ENCODE data around the gene WDR59. TPM values are rescaled to one million over a fixed set of nuclear protein-coding genes. Genes with fewer than 3 reads are reported as not detected.
"Not testable (repeated sequence)": the region's sequence is repeated elsewhere in the genome, so short reads cannot be mapped to it uniquely, and the experiment has no call there.

Gene WDR59
- polyA plus RNA-seq, 3 donors: 14.3 to 16.5 (median 14.6) TPM

- 42 to 59% (median 59%) methylated on average over 13 of the region's 13 CpGs for WGBS, 3 donors
- H3K27ac ChIP-seq (ENCODE audit: low read depth, low read length): no peak overlapping the region
Measured at GRCh38 chr16:74991593-74992403, 6.9 kb upstream of the WDR59 start.

GRCh38 chr16:74991268-74991592, 6.3 kb upstream of the WDR59 start:
- WGBS, 3 donors: 56 to 89% (median 81%) methylated on average over 5 of the region's 5 CpGs

DNA sequence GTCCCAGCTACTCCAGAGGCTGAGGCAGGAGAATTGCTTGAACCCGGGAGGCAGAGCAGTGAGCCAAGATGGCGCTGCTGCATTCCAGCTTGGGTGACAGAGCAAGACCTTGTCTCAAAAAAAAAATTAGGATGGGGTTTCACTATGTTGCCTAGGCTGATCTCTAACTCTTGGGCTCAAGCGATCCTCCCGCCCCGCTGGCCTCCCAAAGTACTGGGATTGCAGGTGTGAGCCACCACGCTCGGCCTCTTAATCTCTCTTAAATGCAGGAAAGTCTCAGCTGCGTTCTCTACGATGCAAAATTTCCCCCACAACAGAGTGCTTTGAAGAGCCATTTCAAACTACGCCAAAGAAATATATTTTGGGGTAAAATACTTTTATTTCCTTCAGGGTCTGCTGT, 5.9 kb upstream of the WDR59 start:
- WGBS, 3 donors: 94 to 97% (median 97%) methylated on average over 10 of the region's 10 CpGs
- no peak overlapping the region for H3K27ac ChIP-seq (ENCODE audit: low read depth, low read length)

More at GRCh38 chr16:74991268-74991592, 6.3 kb upstream of the WDR59 start:
- no peak overlapping the region for H3K27ac ChIP-seq (ENCODE audit: low read depth, low read length)

DNA sequence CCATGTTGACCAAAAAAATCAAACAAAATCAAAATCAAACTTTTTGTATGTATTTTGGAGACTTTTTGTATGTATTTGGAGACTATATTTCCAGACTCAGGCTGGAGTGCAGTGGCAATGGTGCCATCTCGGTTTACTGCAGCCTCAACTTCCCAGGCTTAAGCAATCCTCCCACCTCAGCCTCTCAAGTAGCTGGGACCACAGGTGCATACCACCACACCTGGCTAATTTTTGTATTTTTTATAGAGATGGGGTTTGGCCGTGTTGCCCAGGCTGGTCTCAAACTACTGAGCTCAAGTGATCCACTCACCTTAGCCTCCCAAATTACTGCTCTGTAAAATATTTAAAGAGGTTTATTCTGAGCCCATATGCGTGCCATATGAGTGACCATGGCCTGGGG, 4.9 kb upstream of the WDR59 start:
- 93 to 96% (median 94%) methylated on average over 3 of the region's 3 CpGs for WGBS, 3 donors
- H3K27ac ChIP-seq (ENCODE audit: low read depth, low read length): not testable (repeated sequence)

DNA sequence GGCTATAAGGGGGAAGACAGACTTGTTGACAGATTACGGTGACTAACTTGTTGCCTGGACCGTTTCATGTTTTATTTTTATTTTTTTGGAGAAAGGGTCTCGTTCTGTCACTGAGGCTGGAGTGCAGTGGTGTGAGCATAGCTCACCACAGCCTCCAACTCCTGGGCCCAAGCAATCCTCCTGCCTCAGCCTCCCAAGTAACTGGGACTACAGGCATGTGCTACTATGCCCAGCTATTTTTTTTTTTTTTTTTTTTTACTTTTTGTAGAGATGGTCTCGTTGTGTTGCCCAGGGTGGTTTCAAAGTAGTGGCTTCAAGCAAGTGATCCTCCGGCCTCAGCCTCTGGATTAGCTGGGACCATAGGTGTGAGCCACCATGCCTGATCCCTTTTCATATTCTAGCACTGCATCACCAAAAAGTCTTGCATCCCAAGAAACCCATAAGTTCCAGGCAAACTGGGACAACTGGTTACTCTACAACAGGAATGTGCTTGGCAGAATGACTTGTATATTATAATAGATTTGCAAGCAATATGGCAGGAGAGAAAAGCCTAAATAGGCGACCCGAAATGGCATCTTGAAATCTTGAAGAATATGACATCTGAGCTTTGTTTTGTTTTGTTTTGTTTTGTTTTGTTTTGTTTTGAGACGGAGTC, 2.2 kb upstream of the WDR59 start:
- no peak overlapping the region for H3K27ac ChIP-seq (ENCODE audit: low read depth, low read length)
- WGBS, 3 donors: 76 to 83% (median 76%) methylated on average over 8 of the region's 8 CpGs

DNA sequence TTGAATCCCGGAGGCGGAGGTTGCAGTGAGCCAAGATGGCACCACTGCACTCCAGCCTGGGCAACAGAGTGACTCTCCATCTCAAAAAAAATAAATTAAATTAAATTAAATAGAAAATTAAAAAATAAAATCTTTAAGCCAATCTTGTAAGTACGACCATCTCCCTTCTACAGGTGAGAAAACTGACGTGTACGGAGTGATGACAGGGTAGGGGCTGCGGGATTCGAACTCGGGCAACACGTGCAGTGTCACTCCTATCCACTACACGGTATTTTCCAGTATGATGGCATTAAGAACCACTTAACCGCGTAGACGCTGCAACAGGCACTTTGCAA, 762 bp downstream of the WDR59 start:
- H3K27ac ChIP-seq (ENCODE audit: low read depth, low read length): no peak overlapping the region
- 21 to 26% (median 24%) methylated on average over 12 to 13 of the region's 13 CpGs for WGBS, 3 donors

GRCh38 chr16:74982256-74982655, 2.7 kb downstream of the WDR59 start:
- 73 to 85% (median 79%) methylated on average over 1 of the region's 1 CpG for WGBS, 3 donors
- H3K27ac ChIP-seq (ENCODE audit: low read depth, low read length): no peak overlapping the region

DNA sequence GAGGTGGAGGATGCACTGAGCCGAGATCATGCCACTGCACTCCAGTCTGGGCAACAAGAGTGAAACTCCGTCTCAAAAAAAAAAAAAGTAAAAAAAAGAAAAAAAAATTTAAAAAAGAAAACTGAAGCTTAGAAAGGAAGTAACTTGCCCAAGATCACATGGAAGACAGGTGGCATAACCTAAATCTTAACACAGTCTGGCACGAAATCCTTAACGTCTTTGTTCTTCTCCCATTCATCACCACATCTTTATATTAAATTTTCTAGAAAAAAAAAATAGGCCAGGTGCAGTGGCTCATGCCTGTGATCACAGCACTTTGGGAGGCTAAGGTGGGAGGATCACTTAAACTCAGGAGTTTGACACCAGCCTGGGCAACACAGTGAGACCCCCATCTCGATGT, 9.3 kb downstream of the WDR59 start:
- H3K27ac ChIP-seq (ENCODE audit: low read depth, low read length): no peak overlapping the region
- WGBS, 3 donors: 69 to 90% (median 87%) methylated on average over 5 of the region's 5 CpGs

DNA sequence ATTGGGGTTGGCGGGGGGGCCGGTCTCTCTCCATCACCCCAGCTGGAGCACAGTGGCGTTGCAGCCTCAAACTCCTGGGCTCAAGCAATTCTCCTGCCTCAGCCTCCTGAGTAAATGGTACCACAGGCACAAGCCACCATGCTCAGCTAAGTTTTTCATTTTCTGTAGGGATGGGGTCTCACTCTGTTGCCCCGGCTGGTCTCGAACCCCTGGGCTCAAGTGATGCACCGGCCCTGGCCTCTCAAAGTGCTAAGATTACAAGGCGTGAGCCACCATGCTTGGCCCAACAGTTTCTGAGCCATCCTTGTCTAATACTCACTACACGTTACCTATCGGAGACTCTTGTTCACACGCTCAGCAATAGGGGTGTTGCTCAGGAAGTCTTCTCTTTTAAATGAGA, 11.6 kb downstream of the WDR59 start:
- 88 to 96% (median 94%) methylated on average over 10 of the region's 10 CpGs for WGBS, 3 donors
- H3K27ac ChIP-seq (ENCODE audit: low read depth, low read length): no peak overlapping the region

- 82 to 95% (median 92%) methylated on average over 4 of the region's 4 CpGs for WGBS, 3 donors
- no peak overlapping the region for H3K27ac ChIP-seq (ENCODE audit: low read depth, low read length)
Measured at GRCh38 chr16:74954763-74955162, 30.2 kb downstream of the WDR59 start.

DNA sequence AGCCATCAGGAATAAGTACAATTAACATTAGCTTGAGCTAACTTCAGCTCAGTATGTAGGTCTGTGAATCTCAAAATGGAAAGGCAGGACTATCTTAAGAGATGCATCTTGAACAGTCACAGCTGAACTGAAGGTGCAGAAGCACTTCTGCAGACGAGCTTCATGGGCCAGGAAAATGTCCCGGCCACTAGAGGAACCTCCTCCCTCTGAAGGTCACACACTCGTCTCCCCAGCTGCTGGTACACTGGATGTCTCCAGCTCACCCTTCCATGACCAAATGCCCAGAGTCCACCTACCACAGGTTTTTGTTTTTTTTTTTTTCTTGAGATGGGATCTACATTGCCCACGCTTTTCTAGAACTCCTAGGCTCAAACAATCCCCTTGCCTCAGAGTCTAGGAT, 33.2 kb downstream of the WDR59 start:
- no peak overlapping the region for H3K27ac ChIP-seq (ENCODE audit: low read depth, low read length)
- WGBS, 3 donors: 57 to 89% (median 83%) methylated on average over 4 of the region's 4 CpGs

- H3K27ac ChIP-seq (ENCODE audit: low read depth, low read length): no peak overlapping the region
- WGBS, 3 donors: 92 to 97% (median 95%) methylated on average over 11 of the region's 11 CpGs
Measured at GRCh38 chr16:74951206-74951605, 33.7 kb downstream of the WDR59 start.

DNA sequence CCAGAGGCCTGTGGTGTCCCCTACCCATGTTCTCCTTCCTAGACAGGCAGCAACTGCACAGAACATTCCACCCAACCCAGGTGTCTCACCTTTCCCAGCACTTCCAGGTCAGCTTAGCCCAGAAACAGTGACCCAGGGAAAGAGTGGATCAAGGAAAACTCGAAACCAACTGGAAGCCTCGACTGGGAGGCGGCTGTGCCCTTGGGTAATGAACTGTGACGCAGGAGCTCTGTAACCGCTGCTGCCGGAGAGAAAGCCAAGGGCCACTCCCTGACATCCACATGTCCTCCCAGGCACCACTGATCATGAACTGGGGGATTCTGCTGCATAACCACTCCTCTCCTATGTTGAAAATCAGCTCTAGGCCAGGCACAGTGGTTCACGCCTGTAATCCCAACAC, 34.4 kb downstream of the WDR59 start:
- no peak overlapping the region for H3K27ac ChIP-seq (ENCODE audit: low read depth, low read length)
- 94 to 96% (median 95%) methylated on average over 7 of the region's 7 CpGs for WGBS, 3 donors

GRCh38 chr16:74949309-74949708, 35.6 kb downstream of the WDR59 start:
- 94 to 97% (median 94%) methylated on average over 3 of the region's 3 CpGs for WGBS, 3 donors
- no peak overlapping the region for H3K27ac ChIP-seq (ENCODE audit: low read depth, low read length)

- WGBS, 3 donors: 88 to 95% (median 91%) methylated on average over 6 of the region's 6 CpGs
- no peak overlapping the region for H3K27ac ChIP-seq (ENCODE audit: low read depth, low read length)
Measured at GRCh38 chr16:74944466-74944865, 40.5 kb downstream of the WDR59 start.

DNA sequence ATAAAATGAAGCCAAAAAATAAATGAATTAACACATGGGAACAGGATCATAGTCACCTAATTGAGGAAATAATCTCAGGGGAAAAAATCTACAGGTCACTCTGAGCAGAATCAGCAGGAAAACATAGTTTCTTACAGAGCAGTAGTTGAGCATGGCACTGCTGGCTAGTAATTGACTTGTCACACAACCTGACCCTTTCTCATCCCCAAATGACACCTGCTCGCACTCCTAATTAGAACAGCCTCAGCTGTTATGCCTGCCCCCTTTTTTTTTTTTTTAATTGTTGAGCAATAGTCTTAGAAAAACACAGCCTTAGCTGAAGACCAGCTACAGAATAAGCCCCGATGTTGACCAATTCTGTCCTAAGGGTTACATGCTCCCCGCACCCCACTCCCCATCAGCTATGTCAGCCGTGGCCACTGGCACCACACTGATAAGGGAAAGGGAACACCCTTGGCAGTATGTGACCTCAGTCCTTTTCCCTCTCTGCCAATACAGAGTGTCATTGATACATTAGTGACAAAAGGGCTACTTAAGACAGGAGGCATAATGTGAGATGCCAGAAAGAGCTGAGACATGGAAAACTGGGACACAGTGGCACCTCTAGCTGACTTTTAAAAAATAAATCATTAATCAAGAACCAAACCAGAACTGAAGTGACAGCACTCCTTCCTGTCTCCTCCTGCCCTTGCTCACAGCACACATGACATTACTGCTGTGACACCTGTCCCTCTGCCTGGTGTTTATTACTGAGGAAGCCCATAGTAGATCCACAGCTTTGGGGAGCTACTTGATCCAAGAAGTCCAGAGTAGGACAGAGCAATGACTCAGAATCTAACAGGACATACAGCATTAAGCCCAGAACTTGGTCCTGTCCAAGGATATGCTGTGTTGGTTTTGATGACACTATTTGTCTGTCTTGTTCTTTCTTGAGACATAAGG, 41.7 kb downstream of the WDR59 start:
- WGBS, 3 donors: 67 to 84% (median 83%) methylated on average over 4 of the region's 4 CpGs
- no peak overlapping the region for H3K27ac ChIP-seq (ENCODE audit: low read depth, low read length)

- 90 to 94% (median 93%) methylated on average over 8 of the region's 8 CpGs for WGBS, 3 donors
- H3K27ac ChIP-seq (ENCODE audit: low read depth, low read length): no peak overlapping the region
Measured at GRCh38 chr16:74942566-74942965, 42.4 kb downstream of the WDR59 start.

DNA sequence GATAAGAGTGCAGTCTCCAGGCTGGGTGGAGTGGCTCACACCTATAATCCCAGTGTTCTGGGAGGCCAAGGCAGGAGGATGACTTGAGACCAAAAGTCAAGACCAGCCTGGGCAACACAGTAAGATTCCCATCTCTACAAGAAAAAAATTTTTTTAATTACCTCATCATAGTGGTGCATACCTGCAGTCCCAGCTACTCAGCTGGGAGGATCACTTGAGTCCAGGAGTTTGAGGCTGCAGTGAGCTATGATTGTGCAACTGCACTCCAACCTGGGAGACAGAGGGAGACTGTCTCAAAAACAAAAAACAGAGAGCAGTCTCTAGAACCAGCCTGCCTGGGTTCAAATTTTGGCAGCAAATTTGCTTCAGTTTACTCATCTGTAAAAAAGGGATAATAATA, 45.2 kb downstream of the WDR59 start:
- H3K27ac ChIP-seq (ENCODE audit: low read depth, low read length): no peak overlapping the region

GRCh38 chr16:74936902-74937560, 47.9 kb downstream of the WDR59 start:
- H3K27ac ChIP-seq (ENCODE audit: low read depth, low read length): no peak overlapping the region
- WGBS, 3 donors: 75 to 87% (median 77%) methylated on average over 7 of the region's 7 CpGs

All from adipose tissue (tissue), 3 donors.